ENCODE measurements around the gene ADM. TPM values are rescaled to one million over a fixed set of nuclear protein-coding genes. Genes with fewer than 3 reads are reported as not detected.

Gene ADM
- total RNA-seq, 1 donor from 2014 or later = 169 TPM

DNA sequence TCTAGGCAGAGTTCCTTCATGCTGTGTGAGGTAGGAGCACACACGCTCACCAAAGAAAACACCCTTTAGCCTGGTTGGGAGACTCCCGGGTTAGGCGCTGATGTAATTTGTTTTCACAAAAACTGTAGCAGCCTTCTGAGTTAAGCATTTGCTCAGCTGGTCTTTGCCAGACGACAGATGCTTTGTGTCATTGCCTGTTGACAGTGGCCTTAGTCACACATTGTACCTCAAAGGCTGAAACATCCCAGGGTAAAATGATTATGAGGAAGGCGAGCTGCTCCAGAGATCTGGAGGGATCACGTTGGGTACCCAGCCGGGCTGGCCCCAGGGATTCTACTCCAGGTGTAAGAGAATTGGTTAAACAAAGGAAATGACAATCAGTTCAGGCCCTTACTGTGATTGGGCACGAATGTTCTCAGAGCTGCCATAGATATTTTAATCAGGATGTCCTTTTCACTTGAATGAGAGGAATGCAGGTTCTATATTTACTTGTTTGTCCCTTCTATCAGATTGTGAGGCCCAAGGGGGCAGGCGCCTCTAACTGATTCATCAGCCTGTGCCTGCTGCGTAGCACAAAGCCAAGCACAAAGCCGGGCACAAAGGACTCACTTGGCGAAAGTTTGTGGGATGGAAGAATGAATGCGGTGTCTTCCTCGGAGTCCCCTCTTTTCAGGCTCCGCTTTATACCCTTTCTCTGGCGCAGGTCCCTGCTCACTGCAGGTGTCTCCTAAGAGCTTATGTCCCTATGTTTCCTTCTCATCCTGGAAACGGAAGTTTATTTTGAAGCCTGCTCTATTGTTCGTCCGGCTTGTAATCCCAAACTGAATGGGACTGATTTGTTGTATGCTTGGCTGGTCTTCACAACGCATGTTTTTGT is 47.1 kb downstream of the ADM start:
- FAIRE-seq (no peak), DNase-seq (ENCODE audit: low read depth) (peak; percentile 58)
- TF ChIP-seq, protein P1, sequence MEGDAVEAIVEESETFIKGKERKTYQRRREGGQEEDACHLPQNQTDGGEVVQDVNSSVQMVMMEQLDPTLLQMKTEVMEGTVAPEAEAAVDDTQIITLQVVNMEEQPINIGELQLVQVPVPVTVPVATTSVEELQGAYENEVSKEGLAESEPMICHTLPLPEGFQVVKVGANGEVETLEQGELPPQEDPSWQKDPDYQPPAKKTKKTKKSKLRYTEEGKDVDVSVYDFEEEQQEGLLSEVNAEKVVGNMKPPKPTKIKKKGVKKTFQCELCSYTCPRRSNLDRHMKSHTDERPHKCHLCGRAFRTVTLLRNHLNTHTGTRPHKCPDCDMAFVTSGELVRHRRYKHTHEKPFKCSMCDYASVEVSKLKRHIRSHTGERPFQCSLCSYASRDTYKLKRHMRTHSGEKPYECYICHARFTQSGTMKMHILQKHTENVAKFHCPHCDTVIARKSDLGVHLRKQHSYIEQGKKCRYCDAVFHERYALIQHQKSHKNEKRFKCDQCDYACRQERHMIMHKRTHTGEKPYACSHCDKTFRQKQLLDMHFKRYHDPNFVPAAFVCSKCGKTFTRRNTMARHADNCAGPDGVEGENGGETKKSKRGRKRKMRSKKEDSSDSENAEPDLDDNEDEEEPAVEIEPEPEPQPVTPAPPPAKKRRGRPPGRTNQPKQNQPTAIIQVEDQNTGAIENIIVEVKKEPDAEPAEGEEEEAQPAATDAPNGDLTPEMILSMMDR (IDR thresholded peaks at IDR 0.05; ENCODE audit: insufficient read depth, low read length, severe bottlenecking) = no peak
- no peaks in the 10 kb centered on the region for H3K36me3 ChIP-seq (ENCODE audit: control insufficient read depth, insufficient read depth, low read length)
- H3K27me3 ChIP-seq (ENCODE audit: control insufficient read depth, insufficient read depth, low read length) = no peaks in the 10 kb centered on the region
- no peak overlapping the region for H3K4me3 ChIP-seq (ENCODE audit: low read depth, low read length)

DNA sequence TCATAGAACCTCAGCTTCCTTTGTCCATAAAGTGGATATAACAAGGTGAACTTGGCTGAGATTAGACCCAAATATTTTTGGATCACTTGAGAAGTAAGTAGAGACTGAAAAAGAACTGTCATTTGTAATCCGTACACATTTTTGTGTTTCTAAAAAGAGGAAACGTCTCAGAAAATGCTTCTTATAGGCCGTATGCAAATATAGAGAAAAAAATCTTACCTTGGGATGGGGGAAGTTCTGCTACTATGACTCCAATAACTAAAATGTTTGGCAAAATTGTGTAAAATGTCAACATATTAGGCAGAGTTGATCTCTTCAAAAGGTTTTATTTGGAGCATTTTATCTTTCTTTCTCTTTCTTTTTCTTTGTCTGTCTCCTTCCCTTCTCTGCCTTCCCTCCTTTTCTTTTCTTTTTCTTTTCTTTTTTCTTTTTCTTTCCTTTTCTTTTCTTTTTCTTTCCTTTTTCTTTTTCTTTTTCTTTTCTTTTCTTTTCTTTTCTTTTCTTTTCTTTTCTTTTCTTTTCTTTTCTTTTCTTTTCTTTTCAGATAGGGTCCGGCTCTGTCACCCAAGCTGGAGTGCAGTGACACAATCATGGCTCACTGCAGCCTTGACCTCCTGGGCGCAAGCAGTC is 48.2 kb downstream of the ADM start:
- TF ChIP-seq, protein P1 (IDR thresholded peaks at IDR 0.05; ENCODE audit: insufficient read depth, low read length, severe bottlenecking) = no peak
- Histone ChIP-seq H3K36me3 (ENCODE audit: control insufficient read depth, insufficient read depth, low read length) (no peaks in the 10 kb centered on the region), H3K4me3 (ENCODE audit: low read depth, low read length) (no peak overlapping the region), H3K27me3 (ENCODE audit: control insufficient read depth, insufficient read depth, low read length) (no peaks in the 10 kb centered on the region)
- no peak for DNase-seq (ENCODE audit: low read depth)
- FAIRE-seq = no peak

DNA sequence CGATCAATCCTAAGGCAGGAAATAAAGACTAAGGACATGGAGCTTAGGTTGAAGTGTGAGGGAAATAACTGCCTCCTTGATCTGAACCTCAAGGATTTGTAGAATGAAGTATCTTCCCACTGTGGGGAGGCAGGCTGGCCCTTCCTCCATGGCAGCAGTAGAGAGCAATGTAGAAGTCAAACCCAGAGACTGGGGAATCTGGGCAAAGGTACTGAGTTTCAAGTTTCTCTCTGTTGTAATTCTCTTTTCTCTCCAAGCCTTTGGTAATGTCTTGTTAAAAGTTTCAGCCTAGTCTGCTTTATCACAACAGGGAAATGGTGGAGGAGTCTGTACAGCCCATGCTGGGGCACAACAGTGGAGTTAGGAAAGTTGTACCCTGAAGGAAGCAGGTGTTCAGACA is 49.5 kb downstream of the ADM start:
- TF ChIP-seq, protein P1 (IDR thresholded peaks at IDR 0.05; ENCODE audit: insufficient read depth, low read length, severe bottlenecking) = no peak
- no peak for FAIRE-seq
- Histone ChIP-seq H3K36me3 (ENCODE audit: control insufficient read depth, insufficient read depth, low read length) (no peaks in the 10 kb centered on the region), H3K4me3 (ENCODE audit: low read depth, low read length) (no peak overlapping the region), H3K27me3 (ENCODE audit: control insufficient read depth, insufficient read depth, low read length) (no peaks in the 10 kb centered on the region)
- DNase-seq (ENCODE audit: low read depth) = no peak

DNA sequence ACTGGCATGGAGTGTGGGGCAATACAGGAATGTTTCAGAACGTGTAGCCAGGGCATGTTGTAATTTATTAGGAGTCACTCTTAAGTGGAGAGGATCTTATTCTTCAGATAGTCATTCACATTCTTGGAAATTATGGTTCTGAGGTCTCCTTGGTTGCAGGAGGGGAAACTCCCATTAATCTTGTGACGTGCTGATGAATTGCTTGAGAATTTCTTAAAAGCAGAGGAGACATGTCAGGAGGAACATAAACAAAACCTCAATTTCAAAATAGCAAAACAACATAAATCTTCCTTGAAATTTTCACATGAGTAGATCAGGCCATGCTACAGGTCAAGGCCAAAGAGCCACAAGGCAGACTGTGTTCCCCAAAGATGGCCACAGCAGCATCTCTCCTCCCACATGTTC is 50.4 kb downstream of the ADM start:
- Histone ChIP-seq H3K36me3 (ENCODE audit: control insufficient read depth, insufficient read depth, low read length) (no peaks in the 10 kb centered on the region), H3K4me3 (ENCODE audit: low read depth, low read length) (no peak overlapping the region), H3K27me3 (ENCODE audit: control insufficient read depth, insufficient read depth, low read length) (no peaks in the 10 kb centered on the region)
- TF ChIP-seq, protein P1 (IDR thresholded peaks at IDR 0.05; ENCODE audit: insufficient read depth, low read length, severe bottlenecking) = no peak
- FAIRE-seq (no peak), DNase-seq (ENCODE audit: low read depth) (peak; percentile 69)

DNA sequence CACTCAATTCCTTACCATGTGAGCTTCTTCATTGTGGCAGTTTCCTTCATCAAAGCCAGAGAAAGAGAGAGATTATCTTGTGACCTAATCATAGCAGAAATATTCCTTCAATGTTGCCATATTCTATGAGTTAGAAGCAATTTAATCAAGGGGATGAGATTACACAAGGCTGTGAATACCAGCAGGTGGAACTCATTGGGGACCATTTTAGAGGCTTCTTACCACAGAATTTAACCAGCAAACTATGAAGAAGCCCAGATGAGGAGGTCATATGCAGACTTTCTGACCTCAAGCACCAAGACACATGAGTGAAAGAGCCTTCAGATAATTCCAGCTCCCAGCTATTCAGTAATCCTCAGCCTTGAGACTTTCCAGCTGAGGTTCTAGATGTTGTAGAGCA is 51.3 kb downstream of the ADM start:
- H3K4me3 ChIP-seq (ENCODE audit: low read depth, low read length) = no peak overlapping the region
- no peaks in the 10 kb centered on the region for H3K36me3 ChIP-seq (ENCODE audit: control insufficient read depth, insufficient read depth, low read length)
- H3K27me3 ChIP-seq (ENCODE audit: control insufficient read depth, insufficient read depth, low read length) = no peaks in the 10 kb centered on the region
- no peak for DNase-seq (ENCODE audit: low read depth)
- no peak for FAIRE-seq
- TF ChIP-seq, protein P1 (IDR thresholded peaks at IDR 0.05; ENCODE audit: insufficient read depth, low read length, severe bottlenecking) = no peak

Other genes with a start within 250 kb of the ADM start
- 24.0 and 25.3 TPM in 2 replicates for gene SBF2, start 10.9 kb upstream of the ADM start, total RNA-seq
- 5.3 and 11.0 TPM in 2 replicates for gene AMPD3, start 150.2 kb downstream of the ADM start, total RNA-seq
- gene RNF141, start 236.1 kb downstream of the ADM start, total RNA-seq = 71.9 and 103 TPM in 2 replicates